ENCODE measurements around the gene MYT1. TPM values are rescaled to one million over a fixed set of nuclear protein-coding genes. Genes with fewer than 3 reads are reported as not detected.

MYT1 gene
- total and polyA plus RNA-seq, 4 donors, result under 0.01 to 6.5 (median 0.08) TPM

DNA sequence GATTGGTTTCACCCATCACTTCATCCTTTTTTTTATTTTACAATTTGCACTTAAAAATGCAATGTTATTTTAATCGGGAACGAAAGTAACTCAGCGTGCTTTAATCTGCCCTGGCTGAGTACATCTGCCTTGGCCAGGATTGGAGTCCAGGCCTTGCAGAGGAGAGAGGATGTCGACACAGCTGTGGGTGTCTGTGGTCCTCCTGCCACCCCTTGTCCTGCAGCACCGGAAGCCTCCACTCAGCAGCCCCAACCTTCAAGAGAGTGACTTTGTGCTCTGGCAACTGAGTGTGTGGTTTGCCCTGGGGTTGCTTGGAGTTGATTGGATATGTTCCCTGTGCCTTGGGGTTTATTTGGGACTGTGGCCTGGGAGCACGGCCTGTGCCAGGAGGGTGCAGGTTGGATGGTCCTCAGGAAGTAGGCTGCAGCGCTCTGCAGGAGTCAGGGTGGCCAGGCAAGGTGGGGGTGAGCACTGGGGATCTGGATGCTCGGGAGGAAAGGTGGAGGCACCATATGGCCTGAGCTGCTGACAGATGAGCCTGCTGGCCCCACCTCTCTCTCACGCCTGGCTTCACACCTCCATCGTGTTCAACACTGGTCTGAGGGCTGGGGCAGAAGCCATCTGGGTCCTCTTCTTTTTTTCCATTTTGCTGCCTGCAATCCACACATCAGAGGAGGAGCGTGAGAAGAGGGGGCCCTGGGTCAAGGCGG, 4.3 kb downstream of the MYT1 start:
- 71% methylated on average over 12 of the region's 12 CpGs for WGBS
- H3K27me3 ChIP-seq (ENCODE audit: control insufficient read depth in 4 of 4, insufficient read depth in 4 of 4, low read length in 3 of 4), result peaks cover 0 to 5% (median 3%) of the 10 kb centered on the region in 4 donors

DNA sequence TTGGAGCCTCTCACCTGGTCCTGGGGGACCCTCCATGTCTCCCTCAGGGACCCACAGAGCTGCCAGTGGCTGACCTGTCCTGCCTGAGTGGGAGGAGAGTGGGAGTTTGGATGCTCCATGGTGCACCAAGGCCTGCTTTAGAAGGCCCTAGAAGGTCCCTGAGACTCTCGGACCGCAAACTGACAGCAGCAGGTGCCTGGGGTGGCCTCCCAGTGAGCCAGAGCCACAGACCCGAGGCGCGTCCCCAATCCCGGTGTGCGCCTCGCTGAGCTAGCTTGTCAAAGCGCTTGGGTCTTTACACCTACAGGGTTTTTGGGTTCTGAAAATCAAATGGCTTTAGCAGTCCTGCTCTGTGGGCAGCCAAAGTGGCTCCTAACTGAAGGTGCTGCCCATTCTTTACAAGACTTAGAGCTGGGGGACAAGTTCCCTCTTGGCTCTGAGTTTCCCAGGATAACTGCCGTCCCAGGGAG, 4.9 kb downstream of the MYT1 start:
- no peak for DNase-seq (ENCODE audit: low spot score)
- Histone ChIP-seq H3K36me3 (ENCODE audit: control insufficient read depth in 4 of 4, insufficient read depth in 3 of 4, low read depth in 1 of 4, low read length in 3 of 4) (no peaks in the 10 kb centered on the region), H3K4me1 (ENCODE audit: control insufficient read depth in 4 of 4, insufficient read depth in 4 of 4, low read length in 3 of 4) (no peaks in the 10 kb centered on the region)

More for the DNA sequence above, 4.3 kb downstream of the MYT1 start:
- Histone ChIP-seq H3K4me3 (ENCODE audit: low read depth in 1 of 3, low read length in 3 of 3) (no peak overlapping the region), H3K27ac (ENCODE audit: low read depth in 1 of 2, low read length in 2 of 2) (no peak overlapping the region), H3K9me3 (ENCODE audit: control insufficient read depth in 4 of 4, low read length in 3 of 4) (no peaks in the 10 kb centered on the region), H3K36me3 (ENCODE audit: control insufficient read depth in 4 of 4, insufficient read depth in 3 of 4, low read depth in 1 of 4, low read length in 3 of 4) (no peaks in the 10 kb centered on the region), H3K9ac (ENCODE audit: low read depth in 1 of 2, low read length in 2 of 2) (no peak overlapping the region), H3K4me1 (ENCODE audit: control insufficient read depth in 4 of 4, insufficient read depth in 4 of 4, low read length in 3 of 4) (no peaks in the 10 kb centered on the region)
- no peak for DNase-seq (ENCODE audit: low spot score)
- TF ChIP-seq JUND (IDR thresholded peaks at IDR 0.05), result no peak
- TF ChIP-seq SP1 (IDR thresholded peaks at IDR 0.05), result no peak
- TF ChIP-seq EGR1 (IDR thresholded peaks at IDR 0.05; ENCODE audit: low read depth in 2 of 2), result no peak
- TF ChIP-seq TAF1 (conservative IDR thresholded peaks at IDR 0.05), result no peak

More for the DNA sequence above, 4.9 kb downstream of the MYT1 start:
- Histone ChIP-seq H3K4me3 (ENCODE audit: low read depth in 1 of 3, low read length in 3 of 3) (no peak overlapping the region), H3K9me3 (ENCODE audit: control insufficient read depth in 4 of 4, low read length in 3 of 4) (no peaks in the 10 kb centered on the region), H3K27ac (ENCODE audit: low read depth in 1 of 2, low read length in 2 of 2) (no peak overlapping the region), H3K27me3 (ENCODE audit: control insufficient read depth in 4 of 4, insufficient read depth in 4 of 4, low read length in 3 of 4) (peaks cover 0 to 5% (median 3%) of the 10 kb centered on the region in 4 donors), H3K9ac (ENCODE audit: low read depth in 1 of 2, low read length in 2 of 2) (no peak overlapping the region)
- 87% methylated on average over 10 of the region's 10 CpGs for WGBS
- TF ChIP-seq, protein P1, sequence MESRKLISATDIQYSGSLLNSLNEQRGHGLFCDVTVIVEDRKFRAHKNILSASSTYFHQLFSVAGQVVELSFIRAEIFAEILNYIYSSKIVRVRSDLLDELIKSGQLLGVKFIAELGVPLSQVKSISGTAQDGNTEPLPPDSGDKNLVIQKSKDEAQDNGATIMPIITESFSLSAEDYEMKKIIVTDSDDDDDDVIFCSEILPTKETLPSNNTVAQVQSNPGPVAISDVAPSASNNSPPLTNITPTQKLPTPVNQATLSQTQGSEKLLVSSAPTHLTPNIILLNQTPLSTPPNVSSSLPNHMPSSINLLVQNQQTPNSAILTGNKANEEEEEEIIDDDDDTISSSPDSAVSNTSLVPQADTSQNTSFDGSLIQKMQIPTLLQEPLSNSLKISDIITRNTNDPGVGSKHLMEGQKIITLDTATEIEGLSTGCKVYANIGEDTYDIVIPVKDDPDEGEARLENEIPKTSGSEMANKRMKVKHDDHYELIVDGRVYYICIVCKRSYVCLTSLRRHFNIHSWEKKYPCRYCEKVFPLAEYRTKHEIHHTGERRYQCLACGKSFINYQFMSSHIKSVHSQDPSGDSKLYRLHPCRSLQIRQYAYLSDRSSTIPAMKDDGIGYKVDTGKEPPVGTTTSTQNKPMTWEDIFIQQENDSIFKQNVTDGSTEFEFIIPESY (IDR thresholded peaks at IDR 0.05), result no peak
- TF ChIP-seq HNF4G (IDR thresholded peaks at IDR 0.05), result no peak
- TF ChIP-seq, protein P2, sequence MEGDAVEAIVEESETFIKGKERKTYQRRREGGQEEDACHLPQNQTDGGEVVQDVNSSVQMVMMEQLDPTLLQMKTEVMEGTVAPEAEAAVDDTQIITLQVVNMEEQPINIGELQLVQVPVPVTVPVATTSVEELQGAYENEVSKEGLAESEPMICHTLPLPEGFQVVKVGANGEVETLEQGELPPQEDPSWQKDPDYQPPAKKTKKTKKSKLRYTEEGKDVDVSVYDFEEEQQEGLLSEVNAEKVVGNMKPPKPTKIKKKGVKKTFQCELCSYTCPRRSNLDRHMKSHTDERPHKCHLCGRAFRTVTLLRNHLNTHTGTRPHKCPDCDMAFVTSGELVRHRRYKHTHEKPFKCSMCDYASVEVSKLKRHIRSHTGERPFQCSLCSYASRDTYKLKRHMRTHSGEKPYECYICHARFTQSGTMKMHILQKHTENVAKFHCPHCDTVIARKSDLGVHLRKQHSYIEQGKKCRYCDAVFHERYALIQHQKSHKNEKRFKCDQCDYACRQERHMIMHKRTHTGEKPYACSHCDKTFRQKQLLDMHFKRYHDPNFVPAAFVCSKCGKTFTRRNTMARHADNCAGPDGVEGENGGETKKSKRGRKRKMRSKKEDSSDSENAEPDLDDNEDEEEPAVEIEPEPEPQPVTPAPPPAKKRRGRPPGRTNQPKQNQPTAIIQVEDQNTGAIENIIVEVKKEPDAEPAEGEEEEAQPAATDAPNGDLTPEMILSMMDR (IDR thresholded peaks at IDR 0.05; ENCODE audit: low read depth, low read length, missing input control), result no peak
- TF ChIP-seq HNF4A (conservative IDR thresholded peaks at IDR 0.05), result no peak
- TF ChIP-seq RXRA (IDR thresholded peaks at IDR 0.05), result no peak
- TF ChIP-seq NR2F2 (IDR thresholded peaks at IDR 0.05), result no peak
- no peak for TF ChIP-seq TAF1 (conservative IDR thresholded peaks at IDR 0.05)
- TF ChIP-seq, protein P3, sequence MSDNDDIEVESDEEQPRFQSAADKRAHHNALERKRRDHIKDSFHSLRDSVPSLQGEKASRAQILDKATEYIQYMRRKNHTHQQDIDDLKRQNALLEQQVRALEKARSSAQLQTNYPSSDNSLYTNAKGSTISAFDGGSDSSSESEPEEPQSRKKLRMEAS (IDR thresholded peaks at IDR 0.05), result no peak
- no peak for TF ChIP-seq RAD21 (IDR thresholded peaks at IDR 0.05)
- TF ChIP-seq FOXA2 (IDR thresholded peaks at IDR 0.05), result no peak
- TF ChIP-seq FOXA1 (IDR thresholded peaks at IDR 0.05), result no peak
- TF ChIP-seq EGR1 (IDR thresholded peaks at IDR 0.05; ENCODE audit: low read depth in 2 of 2), result no peak
- no peak for TF ChIP-seq GABPA (IDR thresholded peaks at IDR 0.05 in 1 of 2, conservative IDR thresholded peaks at IDR 0.05 in 1 of 2)
- TF ChIP-seq JUND (IDR thresholded peaks at IDR 0.05), result no peak
- TF ChIP-seq YY1 (IDR thresholded peaks at IDR 0.05), result no peak
- TF ChIP-seq, protein P4, sequence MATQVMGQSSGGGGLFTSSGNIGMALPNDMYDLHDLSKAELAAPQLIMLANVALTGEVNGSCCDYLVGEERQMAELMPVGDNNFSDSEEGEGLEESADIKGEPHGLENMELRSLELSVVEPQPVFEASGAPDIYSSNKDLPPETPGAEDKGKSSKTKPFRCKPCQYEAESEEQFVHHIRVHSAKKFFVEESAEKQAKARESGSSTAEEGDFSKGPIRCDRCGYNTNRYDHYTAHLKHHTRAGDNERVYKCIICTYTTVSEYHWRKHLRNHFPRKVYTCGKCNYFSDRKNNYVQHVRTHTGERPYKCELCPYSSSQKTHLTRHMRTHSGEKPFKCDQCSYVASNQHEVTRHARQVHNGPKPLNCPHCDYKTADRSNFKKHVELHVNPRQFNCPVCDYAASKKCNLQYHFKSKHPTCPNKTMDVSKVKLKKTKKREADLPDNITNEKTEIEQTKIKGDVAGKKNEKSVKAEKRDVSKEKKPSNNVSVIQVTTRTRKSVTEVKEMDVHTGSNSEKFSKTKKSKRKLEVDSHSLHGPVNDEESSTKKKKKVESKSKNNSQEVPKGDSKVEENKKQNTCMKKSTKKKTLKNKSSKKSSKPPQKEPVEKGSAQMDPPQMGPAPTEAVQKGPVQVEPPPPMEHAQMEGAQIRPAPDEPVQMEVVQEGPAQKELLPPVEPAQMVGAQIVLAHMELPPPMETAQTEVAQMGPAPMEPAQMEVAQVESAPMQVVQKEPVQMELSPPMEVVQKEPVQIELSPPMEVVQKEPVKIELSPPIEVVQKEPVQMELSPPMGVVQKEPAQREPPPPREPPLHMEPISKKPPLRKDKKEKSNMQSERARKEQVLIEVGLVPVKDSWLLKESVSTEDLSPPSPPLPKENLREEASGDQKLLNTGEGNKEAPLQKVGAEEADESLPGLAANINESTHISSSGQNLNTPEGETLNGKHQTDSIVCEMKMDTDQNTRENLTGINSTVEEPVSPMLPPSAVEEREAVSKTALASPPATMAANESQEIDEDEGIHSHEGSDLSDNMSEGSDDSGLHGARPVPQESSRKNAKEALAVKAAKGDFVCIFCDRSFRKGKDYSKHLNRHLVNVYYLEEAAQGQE (IDR thresholded peaks at IDR 0.05), result no peak
